Stimulated activated CD8-positive, alpha-beta memory T cell treated with anti-CD3 and anti-CD28 coated beads, Interleukin-4, amount 100 ng/mL, for 1 hour (primary cell): ENCODE data around the gene CTDSP1.

Source experiments
- DNase-seq, 2 donors: peaks; one replicate each; pipeline ENCODE4 v3.0.0-alpha.2; 2020; ENCODE audit warnings: low read depth in 2 of 2, low spot score in 1 of 2

CTDSP1 gene

GRCh38 chr2:218422403-218423086, 22.9 kb downstream of the CTDSP1 start:
- DNase-seq: no peak

GRCh38 chr2:218423584-218423983, 23.9 kb downstream of the CTDSP1 start:
- DNase-seq: no peak

- DNase-seq: no peak
Measured at GRCh38 chr2:218425531-218425930, 25.9 kb downstream of the CTDSP1 start.

GRCh38 chr2:218427741-218428140, 28.1 kb downstream of the CTDSP1 start:
- no peak for DNase-seq

- no peak for DNase-seq
Measured at GRCh38 chr2:218428846-218429558, 29.3 kb downstream of the CTDSP1 start.

GRCh38 chr2:218429911-218430692, 30.4 kb downstream of the CTDSP1 start:
- DNase-seq: no peak

- DNase-seq: no peak
Measured at GRCh38 chr2:218430721-218431120, 31.1 kb downstream of the CTDSP1 start.

GRCh38 chr2:218431878-218432277, 32.2 kb downstream of the CTDSP1 start:
- no peak for DNase-seq

- DNase-seq: no peak
Measured at GRCh38 chr2:218432676-218433365, 33.2 kb downstream of the CTDSP1 start.

- DNase-seq: no peak
Measured at GRCh38 chr2:218434456-218434855, 34.8 kb downstream of the CTDSP1 start.

GRCh38 chr2:218435003-218435982, 35.6 kb downstream of the CTDSP1 start:
- DNase-seq: no peak

- DNase-seq: no peak
Measured at GRCh38 chr2:218436992-218437391, 37.3 kb downstream of the CTDSP1 start.

- DNase-seq: no peak
Measured at GRCh38 chr2:218437969-218438368, 38.3 kb downstream of the CTDSP1 start.

- DNase-seq: no peak
Measured at GRCh38 chr2:218438596-218438995, 38.9 kb downstream of the CTDSP1 start.

- DNase-seq: no peak
Measured at GRCh38 chr2:218444692-218445357, 45.2 kb downstream of the CTDSP1 start.

- DNase-seq: no peak
Measured at GRCh38 chr2:218445602-218446001, 45.9 kb downstream of the CTDSP1 start.

GRCh38 chr2:218446547-218446946, 46.9 kb downstream of the CTDSP1 start:
- DNase-seq: no peak

GRCh38 chr2:218447072-218447471, 47.4 kb downstream of the CTDSP1 start:
- DNase-seq: no peak

GRCh38 chr2:218448934-218449333, 49.3 kb downstream of the CTDSP1 start:
- no peak for DNase-seq

- DNase-seq: no peak
Measured at GRCh38 chr2:218452079-218452478, 52.4 kb downstream of the CTDSP1 start.
